ENCODE data around the gene CAVIN2.

DNA sequence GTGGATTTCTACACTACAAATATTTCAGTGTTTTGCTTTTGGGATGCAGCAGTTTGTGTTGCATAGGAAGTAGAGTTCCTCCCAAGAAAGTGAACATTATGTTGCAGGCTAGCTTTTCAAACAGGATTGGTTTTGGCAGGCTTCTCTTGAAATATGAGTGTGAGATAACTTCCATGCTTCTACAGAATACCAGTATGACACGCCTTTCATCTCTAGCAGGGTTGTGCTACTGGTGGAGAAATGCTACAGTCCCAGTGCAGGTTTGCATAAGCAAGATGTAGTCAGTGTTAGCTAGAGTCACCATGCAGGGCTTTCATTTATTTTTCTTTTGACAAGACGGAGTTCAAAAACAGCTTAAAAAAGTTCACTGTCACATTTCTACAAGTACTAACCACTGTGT, 17.1 kb upstream of the CAVIN2 start:
- no peak for TF ChIP-seq POLR2AphosphoS5 (IDR thresholded peaks at IDR 0.05)
- TF ChIP-seq, protein P1, sequence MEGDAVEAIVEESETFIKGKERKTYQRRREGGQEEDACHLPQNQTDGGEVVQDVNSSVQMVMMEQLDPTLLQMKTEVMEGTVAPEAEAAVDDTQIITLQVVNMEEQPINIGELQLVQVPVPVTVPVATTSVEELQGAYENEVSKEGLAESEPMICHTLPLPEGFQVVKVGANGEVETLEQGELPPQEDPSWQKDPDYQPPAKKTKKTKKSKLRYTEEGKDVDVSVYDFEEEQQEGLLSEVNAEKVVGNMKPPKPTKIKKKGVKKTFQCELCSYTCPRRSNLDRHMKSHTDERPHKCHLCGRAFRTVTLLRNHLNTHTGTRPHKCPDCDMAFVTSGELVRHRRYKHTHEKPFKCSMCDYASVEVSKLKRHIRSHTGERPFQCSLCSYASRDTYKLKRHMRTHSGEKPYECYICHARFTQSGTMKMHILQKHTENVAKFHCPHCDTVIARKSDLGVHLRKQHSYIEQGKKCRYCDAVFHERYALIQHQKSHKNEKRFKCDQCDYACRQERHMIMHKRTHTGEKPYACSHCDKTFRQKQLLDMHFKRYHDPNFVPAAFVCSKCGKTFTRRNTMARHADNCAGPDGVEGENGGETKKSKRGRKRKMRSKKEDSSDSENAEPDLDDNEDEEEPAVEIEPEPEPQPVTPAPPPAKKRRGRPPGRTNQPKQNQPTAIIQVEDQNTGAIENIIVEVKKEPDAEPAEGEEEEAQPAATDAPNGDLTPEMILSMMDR (IDR thresholded peaks at IDR 0.05; ENCODE audit: poor library complexity, severe bottlenecking) = no peak
- TF ChIP-seq EP300 (conservative IDR thresholded peaks at IDR 0.05; ENCODE audit: poor library complexity, severe bottlenecking) = no peak
- TF ChIP-seq, protein P2, sequence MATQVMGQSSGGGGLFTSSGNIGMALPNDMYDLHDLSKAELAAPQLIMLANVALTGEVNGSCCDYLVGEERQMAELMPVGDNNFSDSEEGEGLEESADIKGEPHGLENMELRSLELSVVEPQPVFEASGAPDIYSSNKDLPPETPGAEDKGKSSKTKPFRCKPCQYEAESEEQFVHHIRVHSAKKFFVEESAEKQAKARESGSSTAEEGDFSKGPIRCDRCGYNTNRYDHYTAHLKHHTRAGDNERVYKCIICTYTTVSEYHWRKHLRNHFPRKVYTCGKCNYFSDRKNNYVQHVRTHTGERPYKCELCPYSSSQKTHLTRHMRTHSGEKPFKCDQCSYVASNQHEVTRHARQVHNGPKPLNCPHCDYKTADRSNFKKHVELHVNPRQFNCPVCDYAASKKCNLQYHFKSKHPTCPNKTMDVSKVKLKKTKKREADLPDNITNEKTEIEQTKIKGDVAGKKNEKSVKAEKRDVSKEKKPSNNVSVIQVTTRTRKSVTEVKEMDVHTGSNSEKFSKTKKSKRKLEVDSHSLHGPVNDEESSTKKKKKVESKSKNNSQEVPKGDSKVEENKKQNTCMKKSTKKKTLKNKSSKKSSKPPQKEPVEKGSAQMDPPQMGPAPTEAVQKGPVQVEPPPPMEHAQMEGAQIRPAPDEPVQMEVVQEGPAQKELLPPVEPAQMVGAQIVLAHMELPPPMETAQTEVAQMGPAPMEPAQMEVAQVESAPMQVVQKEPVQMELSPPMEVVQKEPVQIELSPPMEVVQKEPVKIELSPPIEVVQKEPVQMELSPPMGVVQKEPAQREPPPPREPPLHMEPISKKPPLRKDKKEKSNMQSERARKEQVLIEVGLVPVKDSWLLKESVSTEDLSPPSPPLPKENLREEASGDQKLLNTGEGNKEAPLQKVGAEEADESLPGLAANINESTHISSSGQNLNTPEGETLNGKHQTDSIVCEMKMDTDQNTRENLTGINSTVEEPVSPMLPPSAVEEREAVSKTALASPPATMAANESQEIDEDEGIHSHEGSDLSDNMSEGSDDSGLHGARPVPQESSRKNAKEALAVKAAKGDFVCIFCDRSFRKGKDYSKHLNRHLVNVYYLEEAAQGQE (IDR thresholded peaks at IDR 0.05; ENCODE audit: borderline replicate concordance) = no peak
- no peak for TF ChIP-seq TAF1 (IDR thresholded peaks at IDR 0.05; ENCODE audit: low read depth)
- no peak for TF ChIP-seq EZH2 (IDR thresholded peaks at IDR 0.05; ENCODE audit: borderline replicate concordance, insufficient read depth, low read length, poor library complexity, severe bottlenecking)
- TF ChIP-seq RAD21 (conservative IDR thresholded peaks at IDR 0.05) = no peak
- no peak for TF ChIP-seq SMC3 (conservative IDR thresholded peaks at IDR 0.05; ENCODE audit: poor library complexity)
- no peak for TF ChIP-seq MXI1 (conservative IDR thresholded peaks at IDR 0.05; ENCODE audit: poor library complexity, severe bottlenecking)
